HG03432 (cell line): Measurements from ENCODE around the gene HMG20A.
"Not testable (repeated sequence)": the region's sequence is repeated elsewhere in the genome, so short reads cannot be mapped to it uniquely, and the experiment has no call there.

Experiments
- ATAC-seq: cut with Tn5 transposase; IDR thresholded peaks from one replicate; pipeline ENCODE4 v1.9.1; 2021; ENCODE audit warnings: mild to moderate bottlenecking, moderate library complexity; ENCODE audit not compliant: unreplicated experiment

The HMG20A gene

GRCh38 chr15:77406173-77406759 lies 14.4 kb upstream of the HMG20A start:
- ATAC-seq: not testable (repeated sequence)

GRCh38 chr15:77406846-77407245 lies 13.8 kb upstream of the HMG20A start:
- no peak for ATAC-seq

- peak; percentile 60 for ATAC-seq
Measured at GRCh38 chr15:77409259-77410156, 11.2 kb upstream of the HMG20A start.

DNA sequence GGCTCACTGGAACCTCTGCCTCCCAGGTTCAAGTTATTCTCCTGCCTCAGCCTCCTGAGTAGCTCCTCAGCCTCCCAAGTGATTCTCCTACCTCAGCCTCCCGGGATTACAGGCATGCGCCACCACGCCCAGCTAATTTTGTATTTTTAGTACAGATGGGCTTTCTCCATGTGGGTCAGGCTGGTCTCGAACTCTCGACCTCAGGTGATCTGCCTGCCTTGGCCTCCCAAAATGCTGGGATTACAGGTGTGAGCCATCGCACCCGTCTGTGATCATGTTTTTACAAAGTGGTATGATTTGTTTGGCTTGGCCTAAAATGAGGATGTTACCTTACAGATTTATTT lies 10.6 kb upstream of the HMG20A start:
- not testable (repeated sequence) for ATAC-seq

- ATAC-seq: no peak
Measured at GRCh38 chr15:77410701-77411618, 9.7 kb upstream of the HMG20A start.

DNA sequence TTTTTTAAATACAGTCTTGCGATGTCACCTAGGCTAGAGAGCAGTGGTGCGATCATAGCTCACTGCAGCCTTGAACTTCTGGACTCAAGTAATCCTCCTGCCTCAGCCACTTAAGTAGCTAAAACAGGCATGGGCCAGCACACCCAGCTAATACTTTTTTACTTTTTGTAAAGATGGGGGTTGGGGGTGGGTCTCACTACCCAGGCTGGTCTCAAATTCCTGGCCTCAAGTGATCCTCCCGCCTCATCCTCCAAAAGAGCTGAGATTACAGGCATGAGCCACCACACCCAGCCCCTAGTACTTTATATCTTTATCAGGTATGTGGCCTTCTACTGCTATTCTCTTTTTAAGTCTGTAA lies 9.1 kb upstream of the HMG20A start:
- no peak for ATAC-seq

DNA sequence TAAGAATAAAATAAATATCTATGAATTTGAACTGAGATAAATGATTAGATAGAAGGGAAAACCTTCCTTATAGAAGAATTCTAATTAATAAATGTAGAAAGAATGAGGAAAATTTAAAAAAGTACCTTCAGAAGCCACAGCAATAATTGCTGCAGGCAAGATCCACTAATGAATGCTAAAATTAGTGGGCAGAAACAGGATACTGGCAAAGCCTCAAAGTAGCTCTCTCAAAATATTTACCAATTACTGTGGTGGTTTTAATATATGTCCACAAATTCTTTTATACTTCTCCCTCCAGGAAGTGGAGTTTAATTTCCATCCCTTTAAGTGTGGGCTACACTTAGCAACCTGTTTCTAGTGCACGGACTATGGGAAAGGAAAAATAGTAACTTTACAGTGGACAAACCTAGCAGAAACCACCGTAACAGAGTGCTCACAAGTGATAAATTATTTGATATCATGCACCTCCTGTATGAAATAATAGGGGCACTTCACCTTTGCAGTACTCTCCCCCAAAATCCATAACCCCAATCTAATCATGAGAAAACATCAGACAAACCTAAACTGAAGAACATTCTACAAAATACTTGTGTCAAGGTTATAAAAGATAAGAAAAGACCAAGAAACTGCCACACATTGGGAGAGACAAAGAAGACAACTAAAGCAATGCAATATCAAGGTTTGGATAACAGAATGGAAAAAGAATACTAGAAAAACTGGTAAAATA lies 7.6 kb upstream of the HMG20A start:
- no peak for ATAC-seq

- ATAC-seq: no peak
Measured at GRCh38 chr15:77413699-77414349, 6.9 kb upstream of the HMG20A start.

- ATAC-seq: no peak
Measured at GRCh38 chr15:77414789-77415442, 5.8 kb upstream of the HMG20A start.

DNA sequence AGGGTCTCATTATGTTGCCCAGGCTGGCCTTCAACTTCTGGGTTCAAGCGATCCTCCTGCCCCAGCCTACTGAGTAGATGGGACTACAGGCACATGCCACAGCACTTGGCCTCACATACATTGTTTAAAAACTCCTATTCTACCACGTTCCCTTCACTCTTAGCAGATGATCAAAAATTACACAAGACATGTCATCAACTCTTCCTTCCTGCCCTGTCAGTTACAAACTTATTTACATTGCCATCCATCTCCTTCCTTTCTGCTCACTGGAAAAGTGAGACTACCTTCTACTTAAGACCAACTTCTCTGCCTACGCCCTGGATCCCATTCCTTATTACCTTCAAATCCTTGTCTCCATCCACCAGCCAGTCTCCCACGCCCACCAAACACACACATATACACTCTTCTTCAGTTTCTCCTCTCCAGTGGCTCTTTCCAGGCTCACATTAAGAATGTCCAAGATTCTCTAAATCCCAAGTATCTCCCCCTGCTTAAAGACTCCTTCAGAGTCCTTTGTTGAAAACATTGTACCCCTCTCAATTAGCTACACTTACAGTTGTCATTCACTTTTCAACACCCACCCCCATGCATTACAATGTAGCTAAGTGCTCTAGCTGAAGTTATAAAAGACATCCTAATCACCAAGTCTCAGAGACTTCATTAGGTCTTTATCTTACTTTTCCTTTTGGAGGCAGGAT lies 5.1 kb upstream of the HMG20A start:
- no peak for ATAC-seq

DNA sequence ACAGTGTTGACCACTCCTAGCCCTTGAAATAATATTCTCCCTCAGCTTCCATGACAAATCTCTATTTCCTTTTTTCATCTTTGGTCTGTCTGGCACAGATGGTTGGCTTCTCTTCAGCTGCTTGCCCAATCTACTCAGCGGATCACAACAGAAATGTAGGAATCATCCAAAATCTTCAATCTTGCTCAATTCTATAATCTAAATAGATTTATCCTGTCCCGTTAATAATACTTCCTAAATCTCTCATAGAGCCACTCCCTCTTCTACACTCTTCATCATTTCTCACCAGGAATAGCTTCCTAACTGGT lies 4.6 kb upstream of the HMG20A start:
- no peak for ATAC-seq

GRCh38 chr15:77416954-77417353 lies 3.7 kb upstream of the HMG20A start:
- no peak for ATAC-seq

DNA sequence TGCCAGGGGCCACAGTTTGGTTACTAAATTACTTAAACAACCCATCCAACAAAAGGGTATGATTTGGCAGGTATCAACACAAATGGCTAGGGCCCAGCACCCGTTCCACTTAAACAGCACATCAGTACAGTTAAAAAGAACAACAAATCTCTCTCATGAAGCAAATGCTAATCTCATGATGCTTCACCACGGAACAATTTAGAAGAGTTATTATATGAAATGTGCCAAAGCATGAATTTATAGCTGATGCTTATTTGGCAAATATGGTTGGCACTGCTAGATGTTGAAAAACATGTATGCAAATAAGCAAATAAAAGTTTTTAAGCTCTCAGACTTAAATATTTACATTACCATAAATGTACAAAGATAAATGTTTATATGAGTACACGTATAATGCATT lies 3.1 kb upstream of the HMG20A start:
- ATAC-seq: no peak

- ATAC-seq: no peak
Measured at GRCh38 chr15:77418391-77418965, 2.2 kb upstream of the HMG20A start.

DNA sequence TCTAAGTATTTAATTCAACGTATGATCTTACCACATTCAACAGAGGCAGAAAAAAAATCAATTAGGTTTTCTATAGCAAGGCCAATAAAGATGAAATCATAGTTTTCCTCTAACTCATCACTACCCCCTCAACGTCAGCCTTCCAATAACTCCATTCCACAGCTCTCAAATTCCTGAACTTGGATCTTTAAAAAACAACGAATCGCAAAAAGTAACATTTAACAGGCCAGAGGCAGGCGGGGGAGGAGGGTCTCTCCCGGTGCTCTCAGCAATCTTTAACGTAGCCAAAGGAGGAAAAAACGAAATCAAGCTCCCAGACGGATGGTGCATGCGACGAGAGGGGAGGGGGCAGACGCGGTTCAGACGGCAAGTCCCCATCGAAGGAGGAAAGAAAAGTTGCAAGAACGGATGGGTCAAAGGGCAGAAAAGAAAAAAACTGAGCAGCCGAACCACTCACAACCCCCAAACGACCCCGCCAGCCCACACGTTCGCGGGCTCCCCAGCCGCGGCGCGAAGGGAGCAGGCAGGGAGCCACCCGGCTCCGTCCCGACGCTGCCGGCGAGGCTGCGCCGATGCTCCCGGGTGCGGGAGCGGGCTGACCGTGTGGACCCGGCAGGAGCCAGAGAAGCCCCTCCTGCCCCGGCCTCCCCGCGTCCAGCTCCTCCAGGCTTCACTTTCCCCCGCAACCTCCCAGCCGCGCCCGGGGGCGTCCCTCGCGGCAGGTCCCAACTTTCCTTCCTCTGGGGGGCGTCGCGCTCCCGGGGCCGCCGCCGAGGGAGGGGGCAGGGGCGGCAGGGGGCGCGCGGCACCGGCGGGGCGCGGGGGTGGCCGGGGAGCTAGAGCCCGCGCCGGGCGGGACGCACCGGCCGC lies 1.5 kb upstream of the HMG20A start:
- peak; percentile 33 for ATAC-seq

- ATAC-seq: peak; percentile 90
Measured at GRCh38 chr15:77419836-77420609, 665 bp upstream of the HMG20A start, which contains the start of gene PEAK1. Gene PEAK1, minus strand, starts transcription at chr15:77420104. Its CDS starts 238,178 bp downstream, at chr15:77181926.

DNA sequence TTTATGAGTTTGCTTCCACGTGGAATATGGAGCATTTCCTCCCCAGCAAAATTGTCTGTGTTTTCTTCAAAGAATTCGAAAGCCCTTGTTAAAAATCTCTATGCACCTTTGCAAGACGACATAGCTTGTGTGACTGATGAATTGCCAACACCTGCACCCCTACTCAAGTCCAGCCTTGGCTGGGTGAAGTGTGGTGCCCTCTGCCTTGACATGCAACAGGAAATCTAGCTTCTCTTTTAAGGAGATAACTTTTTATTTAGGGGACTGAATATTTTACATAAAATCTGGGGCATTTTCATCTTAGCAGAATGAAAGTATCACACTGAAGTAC lies 647 bp downstream of the HMG20A start:
- ATAC-seq: no peak
